SK-N-SH (cell line): ENCODE results near the gene LEMD1. TPM values are rescaled to one million over a fixed set of nuclear protein-coding genes. Genes with fewer than 3 reads are reported as not detected.

Experiments
- CTCF ChIA-PET: fragments of 300-600, 350-600 bp; formaldehyde crosslinking; extraction: SDS; loops from one replicate; lab custom pipeline; 2021; lab: Yijun Ruan, JAX
- POLR2A ChIA-PET: fragments of 350-600 bp; sonication (Branson Sonifier 250); formaldehyde crosslinking; extraction: SDS; loops from one replicate; lab custom pipeline; 2020; ENCODE audit warnings: antibody characterized with exemption, inconsistent platforms; lab: Yijun Ruan, JAX
- DNase-seq: peaks from one replicate; pipeline ENCODE4 v3.0.0; 2012
- H2AFZ ChIP-seq: fragments of 200-600 bp; sonication (generic); 2 replicates; pipeline ENCODE4 v1.8.1; 2016; ENCODE audit warnings: antibody characterized with exemption, mild to moderate bottlenecking, low read depth
- H3F3A ChIP-seq: fragments of 200-600 bp; sonication (generic); replicated peaks from 2 replicates; pipeline ENCODE3; 2016; ENCODE audit warnings: antibody characterized with exemption, mild to moderate bottlenecking; ENCODE audit not compliant: insufficient read depth
- H3K27ac ChIP-seq, 2 experiments: fragments of 200-500 bp in 1 of 2; fragments of 200-600 bp in 1 of 2; sonication (Bioruptor generic) in 1 of 2; sonication (generic), shearing (Covaris generic) in 1 of 2; 2 replicates each; pipeline versions ENCODE4 v1.5.1 to v1.6.1; 2014 to 2016; ENCODE audit warnings: low read depth in 2 of 2, inconsistent platforms in 1 of 2, low read length in 1 of 2, mild to moderate bottlenecking in 1 of 2, mixed read lengths in 1 of 2
- H3K27me3 ChIP-seq: fragments of 200-600 bp; sonication (generic), shearing (Covaris generic); 2 replicates; pipeline ENCODE4 v1.6.1; 2016; ENCODE audit warnings: mixed run types; ENCODE audit not compliant: insufficient read depth
- H3K36me3 ChIP-seq, 2 experiments: fragments of 200-500 bp in 1 of 2; fragments of 200-600 bp in 1 of 2; sonication (Bioruptor generic) in 1 of 2; sonication (generic) in 1 of 2; replicated peaks in 1 of 2; 2 replicates each; pipeline versions ENCODE3 to v1.5.1; 2014 to 2016; ENCODE audit warnings: low read length in 1 of 2, mild to moderate bottlenecking in 1 of 2; ENCODE audit not compliant: insufficient read depth in 2 of 2, control insufficient read depth in 1 of 2
- H3K4me1 ChIP-seq, 2 experiments: fragments of 200-500 bp in 1 of 2; fragments of 200-600 bp in 1 of 2; sonication (Bioruptor generic) in 1 of 2; sonication (generic), shearing (Covaris generic) in 1 of 2; 2 replicates each; pipeline versions ENCODE4 v1.5.1 to v1.6.1; 2014 to 2016; ENCODE audit warnings: low read depth in 1 of 2, low read length in 1 of 2, mixed run types in 1 of 2; ENCODE audit not compliant: insufficient read depth in 2 of 2, control insufficient read depth in 1 of 2
- H3K4me2 ChIP-seq: fragments of 200-600 bp; sonication (generic), shearing (Covaris generic); 2 replicates; pipeline ENCODE4 v1.6.1; 2017; ENCODE audit warnings: mixed run types
- H3K4me3 ChIP-seq, 2 experiments: fragments of 200-500 bp in 1 of 2; fragments of 200-600 bp in 1 of 2; sonication (Bioruptor generic) in 1 of 2; sonication (generic), shearing (Covaris generic) in 1 of 2; 2 replicates each; pipeline versions ENCODE4 v1.5.1 to v1.8.1; 2014 to 2016; ENCODE audit warnings: low read depth in 2 of 2, inconsistent platforms in 1 of 2, low read length in 1 of 2, mild to moderate bottlenecking in 1 of 2, mixed read lengths in 1 of 2, moderate library complexity in 1 of 2
- H3K79me2 ChIP-seq: fragments of 200-600 bp; sonication (generic); 2 replicates; pipeline ENCODE4 v1.8.1; 2017; ENCODE audit warnings: mild to moderate bottlenecking; ENCODE audit not compliant: insufficient read depth
- H3K9ac ChIP-seq: fragments of 200-600 bp; sonication (generic); 2 replicates; pipeline ENCODE4 v1.6.1; 2017; ENCODE audit warnings: mixed run types
- H3K9me2 ChIP-seq: fragments of 200-600 bp; sonication (generic); 2 replicates; pipeline ENCODE4 v1.6.1; 2017; ENCODE audit warnings: mixed run types
- H3K9me3 ChIP-seq: fragments of 200-600 bp; sonication (generic); 2 replicates; pipeline ENCODE4 v1.6.1; 2017; ENCODE audit warnings: mixed run types, mild to moderate bottlenecking, moderate library complexity
- H4K20me1 ChIP-seq: fragments of 200-600 bp; sonication (generic); 2 replicates; pipeline ENCODE4 v1.6.1; 2017; ENCODE audit warnings: mild to moderate bottlenecking, mixed run types; ENCODE audit not compliant: insufficient read depth
- CHD2 ChIP-seq: fragments of 150-350 bp; IDR thresholded peaks from 2 replicates; pipeline ENCODE4 v1.6.1; 2018; ENCODE audit warnings: low read length; ENCODE audit not compliant: partially characterized antibody
- FOXJ3 ChIP-seq: sonication (generic); formaldehyde crosslinking; IDR thresholded peaks from 2 replicates; pipeline ENCODE4 v1.5.1; 2020; ENCODE audit warnings: mild to moderate bottlenecking, missing genetic modification reagents
- GABPA ChIP-seq: IDR thresholded peaks from 2 replicates; pipeline ENCODE4 v1.4.0; 2012; ENCODE audit warnings: low read depth, mild to moderate bottlenecking
- JUND ChIP-seq: IDR thresholded peaks from 2 replicates; pipeline ENCODE4 v1.4.0; 2012
- MXI1 ChIP-seq: IDR thresholded peaks from 2 replicates; pipeline ENCODE4 v1.6.1; 2012; ENCODE audit warnings: mild to moderate bottlenecking, low read depth, low read length, improper control_type of control experiment
- PBX3 ChIP-seq: IDR thresholded peaks from 2 replicates; pipeline ENCODE4; 2012
- POLR2AphosphoS5 ChIP-seq: IDR thresholded peaks from 2 replicates; pipeline ENCODE4 v1.6.1; 2012; ENCODE audit warnings: low read depth, low read length
- RAD21 ChIP-seq: IDR thresholded peaks from 2 replicates; pipeline ENCODE4 v1.6.1; 2012; ENCODE audit warnings: mild to moderate bottlenecking, low read length
- RFX5 ChIP-seq: IDR thresholded peaks from 2 replicates; pipeline ENCODE4 v1.6.1; 2012; ENCODE audit warnings: mild to moderate bottlenecking, improper control_type of control experiment, low read length
- SMC3 ChIP-seq: IDR thresholded peaks from 2 replicates; pipeline ENCODE4 v1.6.1; 2012; ENCODE audit warnings: low read depth, low read length, improper control_type of control experiment
- WGBS: methylation state at CpG from one replicate; pipeline ENCODE4 v1.1.6; 2017; ENCODE audit warnings: low lambda C conversion rate; 5-methylcytosine and 5-hydroxymethylcytosine counted together
- polyA plus RNA-seq, 3 experiments: library from polyadenylated mRNA; depleted of rRNA; stranded (reverse); fragments of >200 nt; gene quantifications; 2 replicates each; pipeline ENCODE4 v1.2.3, GENCODE V29; 2012
- TF ChIP-seq, protein P1 (sequence below): IDR thresholded peaks from 2 replicates; pipeline ENCODE4 v1.4.0; 2012; ENCODE audit warnings: low read depth, borderline replicate concordance
- TF ChIP-seq, protein P2 (sequence below): fragments of 150-350 bp; IDR thresholded peaks from 2 replicates; pipeline ENCODE4 v1.6.1; 2017; ENCODE audit warnings: antibody characterized with exemption, low read length, low read depth, borderline replicate concordance
- TF ChIP-seq, protein P3 (sequence below): fragments of 150-350 bp; IDR thresholded peaks from 2 replicates; pipeline ENCODE4 v1.6.1; 2016; ENCODE audit warnings: mild to moderate bottlenecking, low read depth, low read length
- TF ChIP-seq, protein P4 (sequence below): IDR thresholded peaks from 2 replicates; pipeline ENCODE4 v1.4.0; 2012; ENCODE audit warnings: low read depth, borderline replicate concordance
- TF ChIP-seq, protein P5 (sequence below): fragments of 200-600 bp; sonication (generic); IDR thresholded peaks from 2 replicates; pipeline ENCODE4 v1.6.1; 2017; ENCODE audit warnings: antibody characterized with exemption, mild to moderate bottlenecking, moderate library complexity

LEMD1 gene
- polyA plus RNA-seq, 1 of the 3 experiments (the other 2 are of a cell fraction) = not detected

- TF ChIP-seq, protein P1, sequence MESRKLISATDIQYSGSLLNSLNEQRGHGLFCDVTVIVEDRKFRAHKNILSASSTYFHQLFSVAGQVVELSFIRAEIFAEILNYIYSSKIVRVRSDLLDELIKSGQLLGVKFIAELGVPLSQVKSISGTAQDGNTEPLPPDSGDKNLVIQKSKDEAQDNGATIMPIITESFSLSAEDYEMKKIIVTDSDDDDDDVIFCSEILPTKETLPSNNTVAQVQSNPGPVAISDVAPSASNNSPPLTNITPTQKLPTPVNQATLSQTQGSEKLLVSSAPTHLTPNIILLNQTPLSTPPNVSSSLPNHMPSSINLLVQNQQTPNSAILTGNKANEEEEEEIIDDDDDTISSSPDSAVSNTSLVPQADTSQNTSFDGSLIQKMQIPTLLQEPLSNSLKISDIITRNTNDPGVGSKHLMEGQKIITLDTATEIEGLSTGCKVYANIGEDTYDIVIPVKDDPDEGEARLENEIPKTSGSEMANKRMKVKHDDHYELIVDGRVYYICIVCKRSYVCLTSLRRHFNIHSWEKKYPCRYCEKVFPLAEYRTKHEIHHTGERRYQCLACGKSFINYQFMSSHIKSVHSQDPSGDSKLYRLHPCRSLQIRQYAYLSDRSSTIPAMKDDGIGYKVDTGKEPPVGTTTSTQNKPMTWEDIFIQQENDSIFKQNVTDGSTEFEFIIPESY = no peak
- no peak for TF ChIP-seq RFX5
- no peak for TF ChIP-seq FOXJ3 (CRISPR knock-in tag)
- TF ChIP-seq, protein P2, sequence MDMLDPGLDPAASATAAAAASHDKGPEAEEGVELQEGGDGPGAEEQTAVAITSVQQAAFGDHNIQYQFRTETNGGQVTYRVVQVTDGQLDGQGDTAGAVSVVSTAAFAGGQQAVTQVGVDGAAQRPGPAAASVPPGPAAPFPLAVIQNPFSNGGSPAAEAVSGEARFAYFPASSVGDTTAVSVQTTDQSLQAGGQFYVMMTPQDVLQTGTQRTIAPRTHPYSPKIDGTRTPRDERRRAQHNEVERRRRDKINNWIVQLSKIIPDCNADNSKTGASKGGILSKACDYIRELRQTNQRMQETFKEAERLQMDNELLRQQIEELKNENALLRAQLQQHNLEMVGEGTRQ = no peak
- no peak for TF ChIP-seq JUND
- TF ChIP-seq GABPA = no peak
- TF ChIP-seq, protein P3, sequence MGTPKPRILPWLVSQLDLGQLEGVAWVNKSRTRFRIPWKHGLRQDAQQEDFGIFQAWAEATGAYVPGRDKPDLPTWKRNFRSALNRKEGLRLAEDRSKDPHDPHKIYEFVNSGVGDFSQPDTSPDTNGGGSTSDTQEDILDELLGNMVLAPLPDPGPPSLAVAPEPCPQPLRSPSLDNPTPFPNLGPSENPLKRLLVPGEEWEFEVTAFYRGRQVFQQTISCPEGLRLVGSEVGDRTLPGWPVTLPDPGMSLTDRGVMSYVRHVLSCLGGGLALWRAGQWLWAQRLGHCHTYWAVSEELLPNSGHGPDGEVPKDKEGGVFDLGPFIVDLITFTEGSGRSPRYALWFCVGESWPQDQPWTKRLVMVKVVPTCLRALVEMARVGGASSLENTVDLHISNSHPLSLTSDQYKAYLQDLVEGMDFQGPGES = no peak
- TF ChIP-seq, protein P4, sequence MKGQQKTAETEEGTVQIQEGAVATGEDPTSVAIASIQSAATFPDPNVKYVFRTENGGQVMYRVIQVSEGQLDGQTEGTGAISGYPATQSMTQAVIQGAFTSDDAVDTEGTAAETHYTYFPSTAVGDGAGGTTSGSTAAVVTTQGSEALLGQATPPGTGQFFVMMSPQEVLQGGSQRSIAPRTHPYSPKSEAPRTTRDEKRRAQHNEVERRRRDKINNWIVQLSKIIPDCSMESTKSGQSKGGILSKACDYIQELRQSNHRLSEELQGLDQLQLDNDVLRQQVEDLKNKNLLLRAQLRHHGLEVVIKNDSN = no peak
- no peak for TF ChIP-seq CHD2
Measured at GRCh38 chr1:205398586-205398985, 23.3 kb downstream of the LEMD1 start (continued).

GRCh38 chr1:205396967-205397616 is 24.8 kb downstream of the LEMD1 start:
- no peaks in the 10 kb centered on the region for H3K36me3 ChIP-seq
- H3K27ac ChIP-seq = no peak overlapping the region
- no peak overlapping the region for H2AFZ ChIP-seq
- H3K9ac ChIP-seq = no peak overlapping the region
- H3K27me3 ChIP-seq = no peaks in the 10 kb centered on the region; the same call in 1 of the 2 replicates
- no peaks in the 10 kb centered on the region for H3K9me2 ChIP-seq
- peak overlapping the region in 1 of 2 experiments; percentile 38; a peak in 1 of 4 replicates for H3K4me3 ChIP-seq
- CTCF ChIA-PET = interaction anchor here (0.6 to 7.1 kb wide), 43 partner anchors 8 to 314 kb away, joined by 3 to 190 read pairs (median 7); partner anchors contain the start of genes ELK4 and LEMD1
- WGBS = 6% methylated on average over 6 of the region's 6 CpGs
- H4K20me1 ChIP-seq = no peaks in the 10 kb centered on the region
- H3F3A ChIP-seq = no peaks in the 10 kb centered on the region
- H3K4me2 ChIP-seq = no peak overlapping the region
- H3K4me1 ChIP-seq = no peaks in the 10 kb centered on the region
- TF ChIP-seq RAD21 (peak; percentile 94), JUND (no peak), RFX5 (peak; percentile 51; the same call in 1 of the 2 replicates), MXI1 (no peak), PBX3 (no peak), SMC3 (peak; percentile 91), FOXJ3 (CRISPR knock-in tag) (no peak), POLR2AphosphoS5 (no peak)
- TF ChIP-seq, protein P5, sequence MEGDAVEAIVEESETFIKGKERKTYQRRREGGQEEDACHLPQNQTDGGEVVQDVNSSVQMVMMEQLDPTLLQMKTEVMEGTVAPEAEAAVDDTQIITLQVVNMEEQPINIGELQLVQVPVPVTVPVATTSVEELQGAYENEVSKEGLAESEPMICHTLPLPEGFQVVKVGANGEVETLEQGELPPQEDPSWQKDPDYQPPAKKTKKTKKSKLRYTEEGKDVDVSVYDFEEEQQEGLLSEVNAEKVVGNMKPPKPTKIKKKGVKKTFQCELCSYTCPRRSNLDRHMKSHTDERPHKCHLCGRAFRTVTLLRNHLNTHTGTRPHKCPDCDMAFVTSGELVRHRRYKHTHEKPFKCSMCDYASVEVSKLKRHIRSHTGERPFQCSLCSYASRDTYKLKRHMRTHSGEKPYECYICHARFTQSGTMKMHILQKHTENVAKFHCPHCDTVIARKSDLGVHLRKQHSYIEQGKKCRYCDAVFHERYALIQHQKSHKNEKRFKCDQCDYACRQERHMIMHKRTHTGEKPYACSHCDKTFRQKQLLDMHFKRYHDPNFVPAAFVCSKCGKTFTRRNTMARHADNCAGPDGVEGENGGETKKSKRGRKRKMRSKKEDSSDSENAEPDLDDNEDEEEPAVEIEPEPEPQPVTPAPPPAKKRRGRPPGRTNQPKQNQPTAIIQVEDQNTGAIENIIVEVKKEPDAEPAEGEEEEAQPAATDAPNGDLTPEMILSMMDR = peak; percentile 65
- POLR2A ChIA-PET = no interaction called here
- H3K79me2 ChIP-seq = no peaks in the 10 kb centered on the region
- DNase-seq = peak; percentile 75
- H3K9me3 ChIP-seq = no peaks in the 10 kb centered on the region
